Left renal cortex interstitium (tissue), 4 donors: ENCODE measurements around the gene HBD. TPM values are rescaled to one million over a fixed set of nuclear protein-coding genes. Genes with fewer than 3 reads are reported as not detected.
"Not testable (repeated sequence)": the region's sequence is repeated elsewhere in the genome, so short reads cannot be mapped to it uniquely, and the experiment has no call there.

ENCODE experiments used
- DNase-seq, 4 donors: peaks; one replicate each; pipeline ENCODE4 v3.0.0-alpha.2; 2013; ENCODE audit warnings: low read depth in 4 of 4, low spot score in 2 of 4, missing footprints in 1 of 4
- polyA plus RNA-seq, 4 donors: library from polyadenylated mRNA; unstranded; fragments of 120-200 nt; gene quantifications; one replicate each; pipeline ENCODE4 v1.2.1, GENCODE V29; 2013; ENCODE audit not compliant: insufficient read length in 4 of 4

The HBD gene
- polyA plus RNA-seq: 1 to 10 TPM; 1.2 to 4.1 (median 2.4) TPM

GRCh38 chr11:5234381-5234834 lies at the start of gene HBD:
TSS of gene HBD (minus strand) at chr11:5234483. CDS start at chr11:5234433, 50 bp downstream.
- no peak for DNase-seq

GRCh38 chr11:5283882-5284281 lies 49.6 kb upstream of the HBD start:
- DNase-seq: no peak

- DNase-seq: no peak
These were observed 48.8 kb upstream of the HBD start for GRCh38 chr11:5283086-5283485.

GRCh38 chr11:5282628-5283027 lies 48.3 kb upstream of the HBD start:
- no peak for DNase-seq

GRCh38 chr11:5281596-5281995 lies 47.3 kb upstream of the HBD start:
- no peak for DNase-seq

GRCh38 chr11:5280582-5281102 lies 46.4 kb upstream of the HBD start:
- no peak for DNase-seq

GRCh38 chr11:5279471-5280090 lies 45.3 kb upstream of the HBD start:
- no peak for DNase-seq

GRCh38 chr11:5277807-5278382 lies 43.6 kb upstream of the HBD start:
- no peak for DNase-seq

- DNase-seq: no peak
These were observed 42.4 kb upstream of the HBD start for GRCh38 chr11:5276697-5277096.

GRCh38 chr11:5275369-5276110 lies 41.3 kb upstream of the HBD start:
- no peak for DNase-seq

- DNase-seq: no peak
These were observed 40.1 kb upstream of the HBD start for GRCh38 chr11:5274395-5274794.

- no peak for DNase-seq
These were observed 38.2 kb upstream of the HBD start for GRCh38 chr11:5272395-5273017.

GRCh38 chr11:5269715-5270147 lies 35.4 kb upstream of the HBD start, which contains the start of gene HBE1:
TSS of gene HBE1 (minus strand) at chr11:5269945. CDS start at chr11:5269890, 55 bp downstream.
- no peak for DNase-seq

- no peak for DNase-seq
These were observed 32.8 kb upstream of the HBD start for GRCh38 chr11:5267033-5267563.

GRCh38 chr11:5266609-5267008 lies 32.3 kb upstream of the HBD start:
- DNase-seq: no peak

GRCh38 chr11:5265832-5266231 lies 31.5 kb upstream of the HBD start:
- DNase-seq: no peak

- DNase-seq: no peak
These were observed 24.4 kb upstream of the HBD start for GRCh38 chr11:5258543-5259262.

GRCh38 chr11:5257296-5257695 lies 23.0 kb upstream of the HBD start:
- no peak for DNase-seq

GRCh38 chr11:5254646-5255413 lies 20.5 kb upstream of the HBD start, which contains the start of gene HBG2:
TSS of gene HBG2 (minus strand) at chr11:5254781. CDS start at chr11:5254728, 53 bp downstream.
- DNase-seq: not testable (repeated sequence)
